Retina (tissue), 1 donor: ENCODE measurements around the gene OR13C3.
"Not testable (repeated sequence)": the region's sequence is repeated elsewhere in the genome, so short reads cannot be mapped to it uniquely, and the experiment has no call there.

Source experiments
- DNase-seq: peaks from one replicate; pipeline ENCODE4 v3.0.0-alpha.2; 2016

OR13C3 gene

DNA sequence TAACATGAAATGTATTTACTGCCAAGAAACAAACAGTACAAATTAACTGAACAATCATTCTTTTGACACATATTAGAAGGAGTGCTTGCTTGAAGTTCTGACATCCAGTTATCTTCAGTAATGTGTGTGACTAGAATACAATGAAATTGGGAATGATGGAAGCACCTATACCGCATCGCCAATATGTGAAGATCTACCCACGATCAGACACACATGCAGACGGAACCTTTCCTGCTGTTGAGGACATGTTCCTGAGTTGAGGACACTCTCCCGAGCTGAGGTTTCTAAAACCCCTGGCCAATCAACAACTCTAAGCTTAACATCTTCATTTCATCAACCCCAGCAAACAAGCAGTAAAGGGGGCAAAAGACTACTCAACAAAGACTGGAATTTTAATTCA lies at the start of gene OR13C3:
OR13C3 (minus strand) TSS at position 101 of the 400 bp plus-strand sequence. CDS start 133 bp downstream, outside the sequence.
- DNase-seq, result no peak

DNA sequence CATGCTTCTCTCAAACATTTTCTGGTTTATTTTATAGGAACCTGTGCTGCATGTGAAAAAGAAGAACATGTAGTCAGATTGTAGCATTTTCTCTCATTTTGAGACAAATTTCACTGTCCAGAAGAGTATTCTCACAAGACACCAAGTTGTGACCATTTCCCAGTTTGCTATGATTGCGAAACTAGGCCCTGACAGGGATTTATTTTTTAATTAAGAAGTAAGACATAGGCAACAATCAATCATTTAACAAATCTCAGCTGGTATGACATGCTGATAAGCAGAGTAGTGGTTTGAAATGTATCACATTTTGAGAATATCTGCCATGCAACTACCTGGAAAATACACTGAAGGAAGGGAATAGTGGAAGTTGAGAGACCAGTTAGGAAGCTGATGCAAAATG lies 43.9 kb upstream of the OR13C3 start:
- DNase-seq, result no peak

DNA sequence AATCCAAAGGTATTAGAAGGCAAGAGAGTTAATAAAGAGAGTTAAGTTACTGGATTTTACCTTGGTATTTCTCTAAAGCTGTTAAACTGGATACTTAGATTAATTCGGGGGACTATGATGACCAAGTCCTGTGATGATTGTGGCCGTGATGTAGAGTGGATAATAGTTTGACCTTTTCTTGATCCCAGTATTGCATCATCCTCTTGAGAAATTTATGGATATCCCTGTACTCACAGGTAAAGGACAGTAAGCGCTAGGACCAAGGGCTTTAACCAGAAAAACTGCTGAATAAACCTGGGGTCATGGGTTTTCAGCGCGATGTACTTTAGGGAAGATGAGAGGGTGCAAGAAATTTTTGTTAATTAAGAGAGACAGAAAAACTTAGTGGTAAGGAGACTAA lies 40.6 kb upstream of the OR13C3 start:
- DNase-seq, result no peak

- no peak for DNase-seq
These were observed 38.8 kb upstream of the OR13C3 start for GRCh38 chr9:104575456-104575855.

DNA sequence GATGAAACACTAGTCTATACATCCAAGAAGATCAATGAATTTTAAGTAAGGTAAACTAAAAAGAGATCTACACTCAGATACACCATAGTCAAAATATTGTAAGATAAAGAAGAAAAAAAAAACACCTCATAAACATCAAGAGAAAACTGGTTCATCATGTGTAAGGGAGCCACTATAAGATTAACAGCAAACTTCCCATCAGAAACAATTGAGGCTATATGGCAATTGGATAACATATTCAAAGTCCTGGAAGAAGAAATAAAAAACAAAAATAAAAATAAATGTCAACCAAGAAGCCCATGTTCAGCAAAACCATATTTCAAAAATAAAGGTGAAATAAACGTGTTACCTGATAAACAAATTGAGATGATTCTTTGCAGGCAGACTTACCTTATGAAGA lies 36.0 kb upstream of the OR13C3 start:
- DNase-seq, result no peak

GRCh38 chr9:104568868-104569267 lies 32.2 kb upstream of the OR13C3 start, which contains the start of gene OR13C8:
TSS of gene OR13C8 (plus strand) at chr9:104569168. CDS start at chr9:104569168, 0 bp downstream.
- no peak for DNase-seq

DNA sequence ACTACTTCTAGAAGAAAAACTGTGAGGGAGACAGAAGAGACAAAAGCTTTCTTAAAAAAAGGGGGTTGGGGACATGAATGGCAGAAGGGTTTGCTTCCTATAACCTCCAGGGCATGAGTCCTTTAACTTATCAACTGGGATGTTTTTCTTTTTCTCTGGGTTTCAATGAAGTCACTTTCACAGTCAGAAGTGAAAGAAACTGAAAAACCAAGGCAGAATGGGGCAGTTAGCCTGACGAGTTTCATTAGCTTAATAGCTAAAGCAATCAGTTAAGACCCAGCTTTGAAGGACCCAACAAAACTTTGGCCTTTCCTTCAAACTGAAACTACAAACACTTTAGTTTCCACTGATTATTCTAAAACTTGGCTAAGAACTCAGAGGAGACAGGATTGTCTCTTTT lies 27.7 kb upstream of the OR13C3 start:
- no peak for DNase-seq

GRCh38 chr9:104556830-104557634 lies 20.4 kb upstream of the OR13C3 start:
- DNase-seq, result no peak

DNA sequence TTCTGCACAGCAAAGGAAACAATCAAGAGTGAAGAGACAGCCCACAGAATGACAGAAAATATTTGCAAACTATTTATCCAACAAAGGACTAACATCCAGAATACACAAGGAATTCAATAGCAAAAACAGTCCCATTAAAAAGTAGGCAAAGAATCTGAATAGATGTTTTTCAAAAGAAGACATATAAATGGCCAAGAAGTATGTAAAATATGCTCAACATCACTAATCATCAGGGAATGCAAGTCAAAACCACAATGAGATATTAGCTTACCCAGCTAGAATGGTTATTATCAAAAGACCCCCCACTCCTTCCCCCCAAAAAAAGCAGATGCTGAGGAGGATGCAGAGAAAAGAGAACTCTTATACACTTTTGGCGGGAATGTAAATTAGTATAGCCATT lies 18.9 kb upstream of the OR13C3 start:
- no peak for DNase-seq

DNA sequence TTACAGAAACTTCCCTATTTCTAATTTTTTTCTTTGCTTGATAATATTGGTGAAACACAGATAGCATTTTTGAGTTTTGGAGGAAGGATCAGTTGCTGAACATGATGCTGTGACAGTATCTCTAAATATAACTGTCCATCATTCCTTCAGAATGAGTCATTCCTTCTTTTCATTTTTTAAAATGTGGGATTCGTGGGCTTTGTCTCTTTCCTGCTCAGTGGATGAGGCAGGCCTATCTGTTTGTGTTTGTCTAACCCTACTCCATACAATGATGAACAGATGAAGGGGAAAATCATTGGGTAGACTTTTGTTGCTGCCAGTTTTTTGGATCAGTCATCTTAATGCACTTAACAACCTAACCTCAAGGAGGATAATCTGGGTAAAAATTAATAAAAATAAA lies 16.6 kb upstream of the OR13C3 start:
- DNase-seq, result no peak

DNA sequence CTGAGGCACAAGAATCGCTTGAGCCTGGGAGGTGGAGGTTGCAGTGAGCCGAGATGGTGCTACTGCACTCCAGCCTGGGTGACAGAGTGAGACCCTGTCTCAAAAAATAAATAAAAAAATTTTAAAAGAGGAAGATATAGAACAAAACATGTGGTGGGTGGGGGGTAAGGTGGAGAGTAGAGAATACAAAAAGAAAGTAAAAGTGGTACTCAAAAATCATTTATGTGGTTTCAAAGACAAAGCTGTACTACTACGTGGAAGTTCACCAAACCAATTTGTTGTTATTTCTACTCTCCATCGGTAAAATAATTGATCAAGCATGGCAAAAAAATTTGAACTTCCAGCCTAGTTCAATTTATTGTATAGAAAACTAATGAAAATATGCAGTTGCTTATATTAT lies 8.0 kb upstream of the OR13C3 start:
- DNase-seq, result no peak

GRCh38 chr9:104539275-104539674 lies 2.6 kb upstream of the OR13C3 start:
- no peak for DNase-seq

- no peak for DNase-seq
These were observed 9.5 kb downstream of the OR13C3 start, which contains the start of gene OR13C4 for GRCh38 chr9:104527109-104527508. TSS of gene OR13C4 (minus strand) at chr9:104527209. CDS start at chr9:104527209, 0 bp downstream.

GRCh38 chr9:104520241-104520640 lies 16.4 kb downstream of the OR13C3 start:
- DNase-seq, result not testable (repeated sequence)

DNA sequence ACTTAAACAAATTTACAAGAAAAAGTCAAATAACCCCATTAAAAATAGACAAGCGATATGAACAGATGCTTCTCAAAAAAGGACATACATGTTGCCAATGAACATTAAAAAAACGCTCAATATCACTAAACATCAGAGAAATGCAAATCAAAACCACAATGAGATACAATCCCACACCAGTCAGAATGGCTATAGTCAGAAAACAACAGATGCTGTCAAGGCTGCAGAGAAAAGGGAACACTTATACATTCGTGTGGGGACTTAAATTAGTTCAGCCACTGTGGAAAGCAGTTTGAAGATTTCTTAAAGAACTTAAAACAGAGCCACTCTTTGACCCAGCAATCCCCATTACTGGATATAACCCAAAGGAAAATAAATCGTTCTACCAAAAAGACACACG lies 21.8 kb downstream of the OR13C3 start:
- no peak for DNase-seq

- DNase-seq, result no peak
These were observed 30.1 kb downstream of the OR13C3 start for GRCh38 chr9:104506565-104506964.

DNA sequence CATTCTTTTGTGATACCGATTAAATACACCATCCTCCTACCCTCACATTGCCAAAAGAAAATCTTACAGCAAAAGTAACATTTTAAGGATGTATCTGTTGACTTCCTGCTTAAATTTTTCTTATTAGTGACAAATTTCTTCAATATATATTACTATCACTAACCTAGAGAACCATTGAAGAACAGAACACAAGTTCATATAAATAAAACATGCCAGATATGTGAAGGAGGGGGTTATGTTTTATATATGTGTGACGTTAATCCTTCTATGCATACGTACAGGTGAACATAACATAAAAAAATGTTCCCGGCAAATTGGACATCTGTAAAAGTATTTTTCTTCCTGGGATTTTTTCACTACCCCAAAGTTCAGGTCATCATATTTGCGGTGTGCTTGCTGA lies 32.7 kb downstream of the OR13C3 start, which contains the start of gene OR13F1:
OR13F1 (plus strand) TSS at position 301 of the 400 bp plus-strand sequence; CDS start at position 301, 0 bp downstream.
- no peak for DNase-seq

GRCh38 chr9:104503440-104503839 lies 33.2 kb downstream of the OR13C3 start:
- DNase-seq, result no peak

- peak; percentile 5 for DNase-seq
These were observed 41.8 kb downstream of the OR13C3 start for GRCh38 chr9:104494808-104495207.
